Fibroblast of peridontal ligament (primary cell): ENCODE results near the gene LINC01488.

Experiments
- DNase-seq: peaks from one replicate; pipeline ENCODE4 v3.0.0-alpha.2; 2010; ENCODE audit errors: extremely low read depth

The LINC01488 gene

GRCh38 chr11:69530278-69531070 is 49.0 kb downstream of the LINC01488 start:
- no peak for DNase-seq

GRCh38 chr11:69531071-69531716 is 49.7 kb downstream of the LINC01488 start:
- no peak for DNase-seq

- no peak for DNase-seq
Measured at GRCh38 chr11:69531717-69532088, 50.2 kb downstream of the LINC01488 start.

GRCh38 chr11:69533296-69534165 is 52.1 kb downstream of the LINC01488 start:
- no peak for DNase-seq

- DNase-seq = no peak
Measured at GRCh38 chr11:69534166-69534530, 52.7 kb downstream of the LINC01488 start.

- no peak for DNase-seq
Measured at GRCh38 chr11:69535908-69536307, 54.4 kb downstream of the LINC01488 start.

GRCh38 chr11:69536406-69536805 is 54.9 kb downstream of the LINC01488 start:
- DNase-seq = no peak

- DNase-seq = no peak
Measured at GRCh38 chr11:69537126-69537525, 55.7 kb downstream of the LINC01488 start.

GRCh38 chr11:69537855-69538640 is 56.6 kb downstream of the LINC01488 start:
- no peak for DNase-seq

- no peak for DNase-seq
Measured at GRCh38 chr11:69538854-69539253, 57.4 kb downstream of the LINC01488 start.

- DNase-seq = no peak
Measured at GRCh38 chr11:69539416-69540117, 58.1 kb downstream of the LINC01488 start.

- DNase-seq = no peak
Measured at GRCh38 chr11:69540118-69541000, 58.9 kb downstream of the LINC01488 start.

GRCh38 chr11:69541001-69541285 is 59.5 kb downstream of the LINC01488 start:
- DNase-seq = no peak

GRCh38 chr11:69541501-69542313 is 60.2 kb downstream of the LINC01488 start:
- peak; percentile 18 for DNase-seq

- DNase-seq = no peak
Measured at GRCh38 chr11:69542314-69543168, 61.1 kb downstream of the LINC01488 start.
